GM23338 (cell line): Measurements from ENCODE around the gene KPNA4. TPM values are rescaled to one million over a fixed set of nuclear protein-coding genes. Genes with fewer than 3 reads are reported as not detected.
A peak's percentile ranks its signal among the peaks of the same experiment; 100 is the strongest.

Source experiments
- ATAC-seq: fragments of 200-7000 bp; cut with Tn5 transposase; 3 replicates; pipeline ENCODE4 v1.9.1; 2020
- DNase-seq: peaks from one replicate; pipeline ENCODE4 v3.0.0-alpha.2; 2015; ENCODE audit warnings: low spot score
- H2AFZ ChIP-seq: fragments of 200-600 bp; sonication (generic); 2 replicates; pipeline ENCODE4 v1.8.0; 2016; ENCODE audit warnings: antibody characterized with exemption, mild to moderate bottlenecking, moderate library complexity
- H3F3A ChIP-seq: fragments of 200-600 bp; sonication (generic); replicated peaks from 2 replicates; pipeline ENCODE4 v1.8.0; 2017; ENCODE audit warnings: antibody characterized with exemption, mixed run types, low read depth
- H3K27ac ChIP-seq: fragments of 200-600 bp; sonication (generic); 2 replicates; pipeline ENCODE4 v1.6.1; 2016; ENCODE audit warnings: low read depth
- H3K27me3 ChIP-seq: fragments of 200-600 bp; sonication (generic); 2 replicates; pipeline ENCODE4 v1.8.0; 2016; ENCODE audit warnings: mild to moderate bottlenecking, mixed run types, moderate library complexity; ENCODE audit not compliant: insufficient read depth
- H3K36me3 ChIP-seq: fragments of 200-600 bp; sonication (generic); 2 replicates; pipeline ENCODE4 v1.8.0; 2016; ENCODE audit warnings: mild to moderate bottlenecking; ENCODE audit not compliant: insufficient read depth
- H3K4me1 ChIP-seq: fragments of 200-600 bp; sonication (generic); 2 replicates; pipeline ENCODE4 v1.8.0; 2016; ENCODE audit warnings: mild to moderate bottlenecking, moderate library complexity; ENCODE audit not compliant: insufficient read depth
- H3K4me2 ChIP-seq: fragments of 200-600 bp; sonication (generic); 2 replicates; pipeline ENCODE4 v1.7.1; 2017; ENCODE audit warnings: mixed run types
- H3K4me3 ChIP-seq: fragments of 200-600 bp; sonication (generic); 2 replicates; pipeline ENCODE4 v1.6.1; 2016; ENCODE audit warnings: mixed run types
- H3K79me2 ChIP-seq: fragments of 200-600 bp; sonication (generic); replicated peaks from 2 replicates; pipeline ENCODE4 v1.8.0; 2017; ENCODE audit warnings: mild to moderate bottlenecking; ENCODE audit not compliant: insufficient read depth
- H3K9me2 ChIP-seq: fragments of 200-600 bp; sonication (generic); 2 replicates; pipeline ENCODE4 v1.8.0; 2017; ENCODE audit not compliant: insufficient read depth
- H4K20me1 ChIP-seq: fragments of 200-600 bp; sonication (generic); replicated peaks from 2 replicates; pipeline ENCODE4 v1.8.0; 2017; ENCODE audit warnings: mild to moderate bottlenecking; ENCODE audit not compliant: insufficient read depth
- H3K27ac Mint-ChIP-seq: 2 replicates; pipeline ENCODE4 v1.8.0; 2020; ENCODE audit warnings: inconsistent platforms, mild to moderate bottlenecking, moderate library complexity, mixed read lengths
- H3K27me3 Mint-ChIP-seq: 3 replicates; pipeline ENCODE4 v1.8.0; 2022; ENCODE audit warnings: low read depth, mild to moderate bottlenecking, moderate library complexity, mixed read lengths, inconsistent platforms; ENCODE audit not compliant: insufficient read depth, poor library complexity
- H3K36me3 Mint-ChIP-seq: 3 replicates; pipeline ENCODE4 v1.8.0; 2021; ENCODE audit warnings: low read depth, mild to moderate bottlenecking, inconsistent platforms, moderate library complexity, mixed read lengths
- H3K4me1 Mint-ChIP-seq: 3 replicates; pipeline ENCODE4 v1.8.0; 2020; ENCODE audit warnings: mild to moderate bottlenecking, inconsistent platforms, mixed read lengths
- H3K4me3 Mint-ChIP-seq: 3 replicates; pipeline ENCODE4 v1.8.0; 2021; ENCODE audit warnings: moderate library complexity, mild to moderate bottlenecking, inconsistent platforms, mixed read lengths
- H3K9me3 Mint-ChIP-seq: 3 replicates; pipeline ENCODE4 v1.8.0; 2020; ENCODE audit warnings: moderate library complexity, mild to moderate bottlenecking, inconsistent platforms, mixed read lengths
- CREB1 ChIP-seq: fragments of 250-450 bp; sonication (Bioruptor Pico); IDR thresholded peaks from 2 replicates; pipeline ENCODE4 v1.5.0; 2020; ENCODE audit warnings: low read depth, mild to moderate bottlenecking, moderate library complexity
- CTCF ChIP-seq, 2 experiments: fragments of 200-600 bp in 1 of 2; sonication (generic) in 1 of 2; conservative IDR thresholded peaks; 2 replicates each; pipeline versions ENCODE4 v1.5.1 to v1.6.1; 2016 to 2017; ENCODE audit warnings: antibody characterized with exemption in 2 of 2, low read depth in 2 of 2, mild to moderate bottlenecking in 2 of 2, moderate library complexity in 1 of 2
- EZH2 ChIP-seq: fragments of 200-600 bp; sonication (generic); IDR thresholded peaks from one replicate; pipeline ENCODE4 v1.8.0; 2017; ENCODE audit warnings: antibody characterized with exemption, mild to moderate bottlenecking, low read depth; ENCODE audit not compliant: unreplicated experiment
- EZH2phosphoT487 ChIP-seq: fragments of 200-600 bp; sonication (generic); IDR thresholded peaks from one replicate; pipeline ENCODE4 v1.8.1; 2018; ENCODE audit warnings: antibody characterized with exemption; ENCODE audit not compliant: unreplicated experiment
- JUNB ChIP-seq: IDR thresholded peaks from one replicate; pipeline ENCODE4 v1.6.1; 2016; ENCODE audit warnings: antibody characterized with exemption; ENCODE audit not compliant: unreplicated experiment
- NANOG ChIP-seq: IDR thresholded peaks from 2 replicates; pipeline ENCODE4 v1.6.1; 2016; ENCODE audit warnings: antibody characterized with exemption, borderline replicate concordance
- POLR2AphosphoS5 ChIP-seq: IDR thresholded peaks from 2 replicates; pipeline ENCODE4 v1.6.1; 2016; ENCODE audit warnings: antibody characterized with exemption, low read depth
- ZNF114 ChIP-seq: fragments of 250-450 bp; sonication (Bioruptor Pico); IDR thresholded peaks from 2 replicates; pipeline ENCODE4 v1.5.0; 2020; ENCODE audit warnings: mild to moderate bottlenecking, moderate library complexity
- ZNF331 ChIP-seq: fragments of 250-450 bp; sonication (Bioruptor Pico); IDR thresholded peaks from 2 replicates; pipeline ENCODE4 v1.5.0; 2020; ENCODE audit warnings: low read depth, mild to moderate bottlenecking, moderate library complexity
- polyA plus RNA-seq: library from polyadenylated mRNA; unstranded; fragments of >200 nt; fragmentation: Nextera tagmentation; extraction: Ambion mirVana; gene quantifications from 2 replicates; pipeline ENCODE4 v1.2.1, GENCODE V29; 2016
- total RNA-seq: library from RNA; depleted of rRNA; stranded (reverse); fragments of >200 nt; shearing (Covaris generic); gene quantifications from 2 replicates; pipeline ENCODE4 v1.2.3, GENCODE V29; 2014
- TF ChIP-seq, protein P1 (sequence below): IDR thresholded peaks from 2 replicates; pipeline ENCODE4 v1.6.1; 2016; ENCODE audit warnings: antibody characterized with exemption
- TF ChIP-seq, protein P2 (sequence below): fragments of 250-450 bp; sonication (Bioruptor Pico); IDR thresholded peaks from 2 replicates; pipeline ENCODE4 v1.5.0; 2020; ENCODE audit warnings: mild to moderate bottlenecking, moderate library complexity

Gene KPNA4
- total and polyA plus RNA-seq, 2 experiments from 2014 or later: 17.8 to 36.2 TPM

- Histone ChIP-seq H3K36me3 (no peaks in the 10 kb centered on the region), H3K9me2 (no peaks in the 10 kb centered on the region), H3K4me2 (no peak overlapping the region), H3K4me1 (peaks cover 30% of the 10 kb centered on the region), H3K27ac (no peak overlapping the region), H3F3A (no peaks in the 10 kb centered on the region), H3K27me3 (no peaks in the 10 kb centered on the region), H2AFZ (no peak overlapping the region), H3K4me3 (no peak overlapping the region), H4K20me1 (peaks cover 61% of the 10 kb centered on the region), H3K79me2 (peaks cover 99% of the 10 kb centered on the region)
- Mint-ChIP-seq H3K27ac (no peak overlapping the region), H3K4me1 (peaks cover 27% of the 10 kb centered on the region), H3K9me3 (peaks cover 3% of the 10 kb centered on the region), H3K4me3 (no peak overlapping the region), H3K27me3 (no peaks in the 10 kb centered on the region), H3K36me3 (peaks cover 13% of the 10 kb centered on the region)
- DNase-seq (no peak), ATAC-seq (no peak)
- TF ChIP-seq EZH2phosphoT487 (no peak), ZNF114 (CRISPR knock-in tag) (no peak)
Measured at GRCh38 chr3:160556141-160556540, 9.2 kb downstream of the KPNA4 start.

- Histone ChIP-seq H3K4me3 (no peak overlapping the region), H3K4me1 (peaks cover 30% of the 10 kb centered on the region), H4K20me1 (peaks cover 54% of the 10 kb centered on the region), H3K27ac (no peak overlapping the region), H2AFZ (no peak overlapping the region), H3K4me2 (peak overlapping the region; percentile 71; the same call in 1 of the 2 replicates), H3K36me3 (no peaks in the 10 kb centered on the region; the same call in 1 of the 2 replicates), H3F3A (no peaks in the 10 kb centered on the region), H3K27me3 (no peaks in the 10 kb centered on the region), H3K79me2 (peaks cover 99% of the 10 kb centered on the region), H3K9me2 (no peaks in the 10 kb centered on the region; the same call in 1 of the 2 replicates)
- peaks cover 27% of the 10 kb centered on the region for H3K4me1 Mint-ChIP-seq
- DNase-seq (no peak), ATAC-seq (no peak; the same call in 2 of the 3 replicates)
- peaks cover 14% of the 10 kb centered on the region for H3K9me3 Mint-ChIP-seq
- H3K27me3 Mint-ChIP-seq: no peaks in the 10 kb centered on the region
- no peak overlapping the region for H3K27ac Mint-ChIP-seq
- H3K4me3 Mint-ChIP-seq: no peak overlapping the region
- peaks cover 25% of the 10 kb centered on the region for H3K36me3 Mint-ChIP-seq
- TF ChIP-seq EZH2phosphoT487 (no peak), EZH2 (no peak), POLR2AphosphoS5 (no peak), CTCF (conservative IDR thresholded peaks at IDR 0.05; ENCODE audit: low read depth in 2 of 2) (no peak), NANOG (no peak), ZNF114 (CRISPR knock-in tag) (no peak), ZNF331 (CRISPR knock-in tag) (no peak), JUNB (no peak), CREB1 (CRISPR knock-in tag) (no peak)
- TF ChIP-seq, protein P1, sequence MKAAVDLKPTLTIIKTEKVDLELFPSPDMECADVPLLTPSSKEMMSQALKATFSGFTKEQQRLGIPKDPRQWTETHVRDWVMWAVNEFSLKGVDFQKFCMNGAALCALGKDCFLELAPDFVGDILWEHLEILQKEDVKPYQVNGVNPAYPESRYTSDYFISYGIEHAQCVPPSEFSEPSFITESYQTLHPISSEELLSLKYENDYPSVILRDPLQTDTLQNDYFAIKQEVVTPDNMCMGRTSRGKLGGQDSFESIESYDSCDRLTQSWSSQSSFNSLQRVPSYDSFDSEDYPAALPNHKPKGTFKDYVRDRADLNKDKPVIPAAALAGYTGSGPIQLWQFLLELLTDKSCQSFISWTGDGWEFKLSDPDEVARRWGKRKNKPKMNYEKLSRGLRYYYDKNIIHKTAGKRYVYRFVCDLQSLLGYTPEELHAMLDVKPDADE: no peak
- TF ChIP-seq, protein P2, sequence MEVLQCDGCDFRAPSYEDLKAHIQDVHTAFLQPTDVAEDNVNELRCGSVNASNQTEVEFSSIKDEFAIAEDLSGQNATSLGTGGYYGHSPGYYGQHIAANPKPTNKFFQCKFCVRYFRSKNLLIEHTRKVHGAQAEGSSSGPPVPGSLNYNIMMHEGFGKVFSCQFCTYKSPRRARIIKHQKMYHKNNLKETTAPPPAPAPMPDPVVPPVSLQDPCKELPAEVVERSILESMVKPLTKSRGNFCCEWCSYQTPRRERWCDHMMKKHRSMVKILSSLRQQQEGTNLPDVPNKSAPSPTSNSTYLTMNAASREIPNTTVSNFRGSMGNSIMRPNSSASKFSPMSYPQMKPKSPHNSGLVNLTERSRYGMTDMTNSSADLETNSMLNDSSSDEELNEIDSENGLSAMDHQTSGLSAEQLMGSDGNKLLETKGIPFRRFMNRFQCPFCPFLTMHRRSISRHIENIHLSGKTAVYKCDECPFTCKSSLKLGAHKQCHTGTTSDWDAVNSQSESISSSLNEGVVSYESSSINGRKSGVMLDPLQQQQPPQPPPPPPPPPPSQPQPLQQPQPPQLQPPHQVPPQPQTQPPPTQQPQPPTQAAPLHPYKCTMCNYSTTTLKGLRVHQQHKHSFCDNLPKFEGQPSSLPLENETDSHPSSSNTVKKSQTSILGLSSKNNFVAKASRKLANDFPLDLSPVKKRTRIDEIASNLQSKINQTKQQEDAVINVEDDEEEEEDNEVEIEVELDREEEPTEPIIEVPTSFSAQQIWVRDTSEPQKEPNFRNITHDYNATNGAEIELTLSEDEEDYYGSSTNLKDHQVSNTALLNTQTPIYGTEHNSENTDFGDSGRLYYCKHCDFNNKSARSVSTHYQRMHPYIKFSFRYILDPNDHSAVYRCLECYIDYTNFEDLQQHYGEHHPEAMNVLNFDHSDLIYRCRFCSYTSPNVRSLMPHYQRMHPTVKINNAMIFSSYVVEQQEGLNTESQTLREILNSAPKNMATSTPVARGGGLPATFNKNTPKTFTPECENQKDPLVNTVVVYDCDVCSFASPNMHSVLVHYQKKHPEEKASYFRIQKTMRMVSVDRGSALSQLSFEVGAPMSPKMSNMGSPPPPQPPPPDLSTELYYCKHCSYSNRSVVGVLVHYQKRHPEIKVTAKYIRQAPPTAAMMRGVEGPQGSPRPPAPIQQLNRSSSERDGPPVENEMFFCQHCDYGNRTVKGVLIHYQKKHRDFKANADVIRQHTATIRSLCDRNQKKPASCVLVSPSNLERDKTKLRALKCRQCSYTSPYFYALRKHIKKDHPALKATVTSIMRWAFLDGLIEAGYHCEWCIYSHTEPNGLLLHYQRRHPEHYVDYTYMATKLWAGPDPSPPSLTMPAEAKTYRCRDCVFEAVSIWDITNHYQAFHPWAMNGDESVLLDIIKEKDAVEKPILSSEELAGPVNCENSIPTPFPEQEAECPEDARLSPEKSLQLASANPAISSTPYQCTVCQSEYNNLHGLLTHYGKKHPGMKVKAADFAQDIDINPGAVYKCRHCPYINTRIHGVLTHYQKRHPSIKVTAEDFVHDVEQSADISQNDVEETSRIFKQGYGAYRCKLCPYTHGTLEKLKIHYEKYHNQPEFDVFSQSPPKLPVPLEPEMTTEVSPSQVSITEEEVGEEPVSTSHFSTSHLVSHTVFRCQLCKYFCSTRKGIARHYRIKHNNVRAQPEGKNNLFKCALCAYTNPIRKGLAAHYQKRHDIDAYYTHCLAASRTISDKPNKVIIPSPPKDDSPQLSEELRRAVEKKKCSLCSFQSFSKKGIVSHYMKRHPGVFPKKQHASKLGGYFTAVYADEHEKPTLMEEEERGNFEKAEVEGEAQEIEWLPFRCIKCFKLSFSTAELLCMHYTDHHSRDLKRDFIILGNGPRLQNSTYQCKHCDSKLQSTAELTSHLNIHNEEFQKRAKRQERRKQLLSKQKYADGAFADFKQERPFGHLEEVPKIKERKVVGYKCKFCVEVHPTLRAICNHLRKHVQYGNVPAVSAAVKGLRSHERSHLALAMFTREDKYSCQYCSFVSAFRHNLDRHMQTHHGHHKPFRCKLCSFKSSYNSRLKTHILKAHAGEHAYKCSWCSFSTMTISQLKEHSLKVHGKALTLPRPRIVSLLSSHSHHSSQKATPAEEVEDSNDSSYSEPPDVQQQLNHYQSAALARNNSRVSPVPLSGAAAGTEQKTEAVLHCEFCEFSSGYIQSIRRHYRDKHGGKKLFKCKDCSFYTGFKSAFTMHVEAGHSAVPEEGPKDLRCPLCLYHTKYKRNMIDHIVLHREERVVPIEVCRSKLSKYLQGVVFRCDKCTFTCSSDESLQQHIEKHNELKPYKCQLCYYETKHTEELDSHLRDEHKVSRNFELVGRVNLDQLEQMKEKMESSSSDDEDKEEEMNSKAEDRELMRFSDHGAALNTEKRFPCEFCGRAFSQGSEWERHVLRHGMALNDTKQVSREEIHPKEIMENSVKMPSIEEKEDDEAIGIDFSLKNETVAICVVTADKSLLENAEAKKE (CRISPR knock-in tag): no peak
Measured at GRCh38 chr3:160554980-160555379, 10.4 kb downstream of the KPNA4 start.
